ENCODE measurements around the gene MYO9A. TPM values are rescaled to one million over a fixed set of nuclear protein-coding genes. Genes with fewer than 3 reads are reported as not detected.

MYO9A gene
- polyA plus RNA-seq, 3 donors: 3.9 to 6.6 (median 5.0) TPM

DNA sequence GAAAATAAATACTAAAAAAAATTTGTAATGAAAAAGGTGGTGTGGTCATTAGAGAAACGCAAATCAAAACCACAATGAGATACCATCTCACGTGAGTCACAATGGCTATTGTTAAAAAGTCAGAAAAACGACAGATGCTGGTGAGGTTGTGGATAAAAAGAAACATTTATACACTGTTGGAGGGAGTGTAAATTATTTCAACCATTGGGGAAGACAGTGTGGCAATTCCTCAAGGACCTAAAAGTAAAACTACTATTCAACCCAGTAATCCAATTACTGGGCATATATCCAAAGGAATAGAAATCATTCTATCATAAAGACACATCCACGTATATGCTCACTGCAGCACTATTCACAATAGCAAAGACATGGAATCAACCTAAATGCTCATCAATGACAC, 120.3 kb downstream of the MYO9A start:
- Histone ChIP-seq H3K27me3 (ENCODE audit: control insufficient read depth in 2 of 2, insufficient read depth in 2 of 2, low read length in 2 of 2) (no peaks in the 10 kb centered on the region), H3K36me3 (replicated peaks in 1 of 2; ENCODE audit: control insufficient read depth in 1 of 2, insufficient read depth in 2 of 2, low read length in 2 of 2) (peaks cover 6 to 14% of the 10 kb centered on the region in 2 donors), H3K4me2 (replicated peaks; ENCODE audit: extremely low read depth, low read length, poor library complexity, severe bottlenecking) (no peak overlapping the region), H4K20me1 (ENCODE audit: insufficient read depth, low read length) (no peaks in the 10 kb centered on the region), H3K4me3 (replicated peaks in 1 of 3; ENCODE audit: low read depth in 2 of 3, low read length in 3 of 3) (no peak overlapping the region), H3K79me2 (ENCODE audit: insufficient read depth, low read length) (no peaks in the 10 kb centered on the region), H3K9ac (ENCODE audit: insufficient read depth, low read length, poor library complexity, severe bottlenecking) (no peak overlapping the region), H3K4me1 (ENCODE audit: control insufficient read depth in 1 of 2, insufficient read depth in 2 of 2, low read length in 2 of 2) (no peaks in the 10 kb centered on the region), H2AFZ (ENCODE audit: insufficient read depth, low read depth, low read length, poor library complexity, severe bottlenecking) (no peak overlapping the region), H3K9me3 (replicated peaks in 1 of 2; ENCODE audit: control insufficient read depth in 1 of 2, insufficient read depth in 1 of 2, low read length in 2 of 2) (no peaks in the 10 kb centered on the region), H3K27ac (ENCODE audit: low read depth in 1 of 2, low read length in 2 of 2) (no peak overlapping the region)
- intact Hi-C loops (cut with micrococcal nuclease): no loop called here
- no peak for DNase-seq
- Mint-ChIP-seq H3K4me1 (no peaks in the 10 kb centered on the region), H3K4me3 (no peak overlapping the region), H3K27ac (no peak overlapping the region), H3K27me3 (ENCODE audit: low read depth in 3 of 3) (no peaks in the 10 kb centered on the region), H3K36me3 (peaks cover 25 to 36% of the 10 kb centered on the region in 2 donors), H3K9me3 (peaks cover 0 to 5% (median 2%) of the 10 kb centered on the region in 7 donors)
- TF ChIP-seq, protein P1, sequence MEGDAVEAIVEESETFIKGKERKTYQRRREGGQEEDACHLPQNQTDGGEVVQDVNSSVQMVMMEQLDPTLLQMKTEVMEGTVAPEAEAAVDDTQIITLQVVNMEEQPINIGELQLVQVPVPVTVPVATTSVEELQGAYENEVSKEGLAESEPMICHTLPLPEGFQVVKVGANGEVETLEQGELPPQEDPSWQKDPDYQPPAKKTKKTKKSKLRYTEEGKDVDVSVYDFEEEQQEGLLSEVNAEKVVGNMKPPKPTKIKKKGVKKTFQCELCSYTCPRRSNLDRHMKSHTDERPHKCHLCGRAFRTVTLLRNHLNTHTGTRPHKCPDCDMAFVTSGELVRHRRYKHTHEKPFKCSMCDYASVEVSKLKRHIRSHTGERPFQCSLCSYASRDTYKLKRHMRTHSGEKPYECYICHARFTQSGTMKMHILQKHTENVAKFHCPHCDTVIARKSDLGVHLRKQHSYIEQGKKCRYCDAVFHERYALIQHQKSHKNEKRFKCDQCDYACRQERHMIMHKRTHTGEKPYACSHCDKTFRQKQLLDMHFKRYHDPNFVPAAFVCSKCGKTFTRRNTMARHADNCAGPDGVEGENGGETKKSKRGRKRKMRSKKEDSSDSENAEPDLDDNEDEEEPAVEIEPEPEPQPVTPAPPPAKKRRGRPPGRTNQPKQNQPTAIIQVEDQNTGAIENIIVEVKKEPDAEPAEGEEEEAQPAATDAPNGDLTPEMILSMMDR (IDR thresholded peaks at IDR 0.05): no peak
- WGBS (ENCODE audit: insufficient coverage): 100% methylated on average over 1 of the region's 4 CpGs

DNA sequence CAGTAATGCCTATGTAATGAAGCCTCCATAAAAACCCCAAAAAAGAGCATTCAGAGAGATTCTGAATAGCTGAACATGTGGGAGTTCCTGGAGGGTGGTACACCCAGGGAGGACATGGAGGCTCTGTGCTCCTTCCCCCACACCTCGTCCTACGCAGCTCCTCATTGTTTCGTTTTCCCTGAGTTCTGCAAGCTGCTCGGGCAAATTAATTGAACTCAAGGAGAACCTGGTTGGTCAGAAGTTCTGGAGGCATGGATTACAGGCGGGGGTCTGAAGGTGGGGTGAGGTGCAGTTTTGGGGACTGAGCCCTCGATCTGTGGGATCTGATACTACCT, 142.2 kb downstream of the MYO9A start:
- intact Hi-C loops (cut with micrococcal nuclease): no loop called here
- H3K27me3 Mint-ChIP-seq (ENCODE audit: low read depth in 3 of 3): peaks cover 0 to 2% (median 0%) of the 10 kb centered on the region in 3 donors

More for the DNA sequence above, 142.2 kb downstream of the MYO9A start:
- H3K9me3 Mint-ChIP-seq: no peaks in the 10 kb centered on the region
- WGBS (ENCODE audit: insufficient coverage): 50% methylated on average over 2 of the region's 6 CpGs
- no peaks in the 10 kb centered on the region for H3K4me1 ChIP-seq (ENCODE audit: control insufficient read depth in 1 of 2, insufficient read depth in 2 of 2, low read length in 2 of 2)
- no peaks in the 10 kb centered on the region for H3K79me2 ChIP-seq (ENCODE audit: insufficient read depth, low read length)
- no peak overlapping the region for H3K4me3 ChIP-seq (replicated peaks in 1 of 3; ENCODE audit: low read depth in 2 of 3, low read length in 3 of 3)
- H3K27ac ChIP-seq (ENCODE audit: low read depth in 1 of 2, low read length in 2 of 2): no peak overlapping the region
- no peaks in the 10 kb centered on the region for H3K27me3 ChIP-seq (ENCODE audit: control insufficient read depth in 2 of 2, insufficient read depth in 2 of 2, low read length in 2 of 2)
- peak overlapping the region in 1 of 7 donors; percentile 55 for H3K27ac Mint-ChIP-seq
- TF ChIP-seq, protein P1 (IDR thresholded peaks at IDR 0.05): no peak
- H3K36me3 Mint-ChIP-seq: peaks cover 24 to 27% of the 10 kb centered on the region in 2 donors
- peaks cover 0 to 8% of the 10 kb centered on the region in 2 donors for H3K36me3 ChIP-seq (replicated peaks in 1 of 2; ENCODE audit: control insufficient read depth in 1 of 2, insufficient read depth in 2 of 2, low read length in 2 of 2)
- H2AFZ ChIP-seq (ENCODE audit: insufficient read depth, low read depth, low read length, poor library complexity, severe bottlenecking): no peak overlapping the region
- H3K9me3 ChIP-seq (replicated peaks in 1 of 2; ENCODE audit: control insufficient read depth in 1 of 2, insufficient read depth in 1 of 2, low read length in 2 of 2): no peaks in the 10 kb centered on the region
- H3K4me2 ChIP-seq (replicated peaks; ENCODE audit: extremely low read depth, low read length, poor library complexity, severe bottlenecking): no peak overlapping the region
- H3K4me3 Mint-ChIP-seq: no peak overlapping the region
- no peak for DNase-seq
- no peaks in the 10 kb centered on the region for H4K20me1 ChIP-seq (ENCODE audit: insufficient read depth, low read length)
- no peak overlapping the region for H3K9ac ChIP-seq (ENCODE audit: insufficient read depth, low read length, poor library complexity, severe bottlenecking)
- H3K4me1 Mint-ChIP-seq: no peaks in the 10 kb centered on the region
